ENCODE results near the gene ACTA1.

GRCh38 chr1:229461032-229461668 is 27.3 kb upstream of the ACTA1 start:
- TF ChIP-seq CTCF (conservative IDR thresholded peaks at IDR 0.05; ENCODE audit: low read depth, low read length) (no peak), EZH2 (IDR thresholded peaks at IDR 0.05; ENCODE audit: borderline replicate concordance, low read depth, low read length, poor library complexity, severe bottlenecking) (no peak)

All from A673 (cell line).